H9 (cell line): ENCODE measurements around the gene SPATS1. TPM values are rescaled to one million over a fixed set of nuclear protein-coding genes. Genes with fewer than 3 reads are reported as not detected.
"Not testable (repeated sequence)": the region's sequence is repeated elsewhere in the genome, so short reads cannot be mapped to it uniquely, and the experiment has no call there.

Experiments
- DNase-seq: peaks from one replicate; pipeline ENCODE4 v3.0.0-alpha.2; 2017
- H2AFZ ChIP-seq: one replicate; pipeline ENCODE4 v1.6.1; 2013; ENCODE audit warnings: mild to moderate bottlenecking, low read length, control low read depth, moderate library complexity
- H2AK5ac ChIP-seq: 2 replicates; pipeline ENCODE4 v1.6.1; 2013; ENCODE audit warnings: low read length, control low read depth, mixed read lengths; ENCODE audit not compliant: insufficient read length
- H2BK120ac ChIP-seq: one replicate; pipeline ENCODE4 v1.6.1; 2013; ENCODE audit warnings: low read depth, mild to moderate bottlenecking, low read length, control low read depth, inconsistent platforms; ENCODE audit not compliant: poor library complexity, severe bottlenecking
- H2BK12ac ChIP-seq: 2 replicates; pipeline ENCODE4 v1.6.1; 2013; ENCODE audit warnings: low read length, control low read depth, mixed read lengths, low read depth; ENCODE audit not compliant: insufficient read length
- H2BK15ac ChIP-seq: 2 replicates; pipeline ENCODE4 v1.6.1; 2013; ENCODE audit warnings: low read depth, low read length, control low read depth
- H2BK20ac ChIP-seq: one replicate; pipeline ENCODE4 v1.6.1; 2013; ENCODE audit warnings: low read depth, mild to moderate bottlenecking, low read length, control low read depth, inconsistent platforms; ENCODE audit not compliant: poor library complexity, severe bottlenecking
- H2BK5ac ChIP-seq: 2 replicates; pipeline ENCODE4 v1.6.1; 2013; ENCODE audit warnings: low read length, control low read depth, mixed read lengths; ENCODE audit not compliant: insufficient read length
- H3K14ac ChIP-seq: 2 replicates; pipeline ENCODE4 v1.6.1; 2013; ENCODE audit warnings: low read length, control low read depth; ENCODE audit not compliant: insufficient read depth
- H3K18ac ChIP-seq: 2 replicates; pipeline ENCODE4 v1.6.1; 2013; ENCODE audit warnings: low read depth, mild to moderate bottlenecking, mixed read lengths, low read length, control low read depth; ENCODE audit not compliant: insufficient read length
- H3K23ac ChIP-seq: 2 replicates; pipeline ENCODE4 v1.6.1; 2013; ENCODE audit warnings: low read length, control low read depth, mixed read lengths, low read depth; ENCODE audit not compliant: insufficient read length
- H3K23me2 ChIP-seq: 2 replicates; pipeline ENCODE4 v1.6.1; 2013; ENCODE audit warnings: low read depth, mild to moderate bottlenecking, mixed read lengths, low read length, control low read depth; ENCODE audit not compliant: insufficient read length, poor library complexity, severe bottlenecking
- H3K27ac ChIP-seq: 2 replicates; pipeline ENCODE4 v1.5.1; 2013; ENCODE audit warnings: low read length, control low read depth, mixed read lengths, low read depth; ENCODE audit not compliant: insufficient read length
- H3K27me3 ChIP-seq: 2 replicates; pipeline ENCODE4 v1.6.1; 2013; ENCODE audit warnings: low read length, control low read depth, inconsistent platforms; ENCODE audit not compliant: insufficient read depth
- H3K4ac ChIP-seq: 2 replicates; pipeline ENCODE4 v1.6.1; 2013; ENCODE audit warnings: low read depth, mild to moderate bottlenecking, control low read depth, inconsistent platforms, low read length, moderate library complexity
- H3K4me1 ChIP-seq: 2 replicates; pipeline ENCODE4 v1.6.1; 2013; ENCODE audit warnings: low read length, control low read depth, inconsistent platforms; ENCODE audit not compliant: insufficient read depth
- H3K4me2 ChIP-seq: 2 replicates; pipeline ENCODE4 v1.6.1; 2013; ENCODE audit warnings: low read length, control low read depth, mixed read lengths; ENCODE audit not compliant: insufficient read length, insufficient read depth
- H3K56ac ChIP-seq: 2 replicates; pipeline ENCODE4 v1.6.1; 2013; ENCODE audit warnings: low read depth, mild to moderate bottlenecking, mixed read lengths, low read length, control low read depth; ENCODE audit not compliant: insufficient read length
- H3K79me1 ChIP-seq: 2 replicates; pipeline ENCODE4 v1.6.1; 2013; ENCODE audit warnings: low read depth, mild to moderate bottlenecking, moderate library complexity, low read length, control low read depth, inconsistent platforms; ENCODE audit not compliant: insufficient read depth, poor library complexity, severe bottlenecking
- H3K79me2 ChIP-seq: 2 replicates; pipeline ENCODE4 v1.6.1; 2013; ENCODE audit warnings: low read length, control low read depth, inconsistent platforms; ENCODE audit not compliant: insufficient read depth
- H3K9ac ChIP-seq: 2 replicates; pipeline ENCODE4 v1.6.1; 2013; ENCODE audit warnings: low read length, control low read depth, mixed read lengths; ENCODE audit not compliant: insufficient read length; ENCODE audit errors: extremely low read depth
- H3K9me3 ChIP-seq: one replicate; pipeline ENCODE4 v1.6.1; 2013; ENCODE audit warnings: low read depth, low read length, inconsistent platforms; ENCODE audit not compliant: control insufficient read depth
- H3T11ph ChIP-seq: one replicate; pipeline ENCODE4 v1.6.1; 2013; ENCODE audit warnings: mild to moderate bottlenecking, low read length, control low read depth, inconsistent platforms
- H4K20me1 ChIP-seq: one replicate; pipeline ENCODE4 v1.6.1; 2013; ENCODE audit not compliant: control insufficient read depth, insufficient read length, insufficient read depth
- H4K5ac ChIP-seq: 2 replicates; pipeline ENCODE4 v1.6.1; 2013; ENCODE audit warnings: low read depth, mild to moderate bottlenecking, mixed read lengths, low read length, control low read depth; ENCODE audit not compliant: insufficient read length
- H4K8ac ChIP-seq: replicated peaks from 2 replicates; pipeline ENCODE4 v1.6.1; 2013; ENCODE audit warnings: low read length, control low read depth, mixed read lengths, low read depth; ENCODE audit not compliant: insufficient read length
- H4K91ac ChIP-seq: 2 replicates; pipeline ENCODE4 v1.6.1; 2013; ENCODE audit warnings: low read depth, mild to moderate bottlenecking, moderate library complexity, mixed read lengths, low read length, control low read depth; ENCODE audit not compliant: insufficient read length
- H3K27ac Mint-ChIP-seq, 3 experiments: 2 replicates in 2 of 3; 3 replicates in 1 of 3; pipeline ENCODE4 v1.8.0; 2020 to 2021; ENCODE audit warnings: mixed read lengths in 3 of 3, mild to moderate bottlenecking in 1 of 3, moderate library complexity in 1 of 3
- H3K27me3 Mint-ChIP-seq: 2 replicates; pipeline ENCODE4 v1.8.0; 2021; ENCODE audit warnings: low read depth, mild to moderate bottlenecking, moderate library complexity, mixed read lengths
- H3K36me3 Mint-ChIP-seq, 3 experiments: 2 replicates in 2 of 3; 3 replicates in 1 of 3; pipeline ENCODE4 v1.8.0; 2020 to 2021; ENCODE audit warnings: low read depth in 3 of 3, mixed read lengths in 3 of 3; ENCODE audit not compliant: insufficient read depth in 1 of 3
- H3K4me1 Mint-ChIP-seq, 2 experiments: 2 replicates each; pipeline ENCODE4 v1.8.0; 2020; ENCODE audit warnings: mixed read lengths in 2 of 2
- H3K4me3 Mint-ChIP-seq, 2 experiments: 2 replicates in 1 of 2; 3 replicates in 1 of 2; pipeline ENCODE4 v1.8.0; 2020 to 2021; ENCODE audit warnings: mild to moderate bottlenecking in 2 of 2, mixed read lengths in 2 of 2, moderate library complexity in 1 of 2
- H3K9me3 Mint-ChIP-seq, 2 experiments: 2 replicates in 1 of 2; 3 replicates in 1 of 2; pipeline ENCODE4 v1.8.0; 2020; ENCODE audit warnings: mild to moderate bottlenecking in 2 of 2, mixed read lengths in 2 of 2, moderate library complexity in 1 of 2
- WGBS: extraction: QIAGEN DNeasy Blood & Tissue Kit; methylation state at CpG from one replicate; pipeline ENCODE4 v1.1.7; 2013; ENCODE audit warnings: missing lambda C conversion rate, low lambda C conversion rate, mixed read lengths; ENCODE audit not compliant: insufficient read length; ENCODE audit errors: extremely low coverage; 5-methylcytosine and 5-hydroxymethylcytosine counted together
- total RNA-seq: library from RNA; stranded (reverse); gene quantifications from 2 replicates; pipeline ENCODE4 v1.2.1, GENCODE V29; 2021
- TF ChIP-seq, protein P1 (sequence below): fragments of 200-600 bp; sonication (generic); conservative IDR thresholded peaks from 3 replicates; pipeline ENCODE4 v1.8.0; 2021; ENCODE audit warnings: antibody characterized with exemption, mild to moderate bottlenecking

Gene SPATS1
- total RNA-seq, 1 experiment from 2014 or later, result not detected

DNA sequence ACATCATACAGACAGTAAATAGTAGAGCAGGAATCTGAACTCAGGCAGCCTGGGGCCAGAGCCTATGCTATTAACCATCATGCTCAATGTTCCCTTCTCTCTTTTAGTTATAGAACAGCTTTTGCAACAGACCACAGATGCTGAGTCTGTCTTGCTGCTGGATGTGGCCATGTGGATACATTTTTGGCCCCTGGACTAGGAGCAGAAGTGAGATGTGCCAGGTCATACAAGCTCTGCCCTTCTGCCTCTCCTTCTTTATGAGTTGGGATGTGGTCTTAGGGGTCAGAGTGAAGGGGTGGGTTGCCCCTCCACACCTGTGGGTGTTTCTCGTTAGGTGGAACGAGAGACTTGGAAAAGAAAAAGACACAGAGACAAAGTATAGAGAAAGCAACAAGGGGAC is 14.7 kb upstream of the SPATS1 start:
- Mint-ChIP-seq H3K27ac (peak overlapping the region in 2 of 3 experiments; percentile 24 to 32; a peak in 2 of 7 replicates), H3K4me3 (peak overlapping the region in 1 of 2 experiments; percentile 54; a peak in 3 of 5 replicates), H3K4me1 (peaks cover 21 to 28% of the 10 kb centered on the region in 2 experiments), H3K27me3 (peaks cover 13% of the 10 kb centered on the region), H3K9me3 (no peaks in the 10 kb centered on the region; a peak in 1 of 5 replicates), H3K36me3 (no peaks in the 10 kb centered on the region)
- Histone ChIP-seq H2AFZ (no peak overlapping the region), H3K9ac (no peak overlapping the region), H4K20me1 (no peaks in the 10 kb centered on the region), H3K56ac (no peak overlapping the region), H3K23ac (no peak overlapping the region), H3K4me1 (no peaks in the 10 kb centered on the region; the same call in 1 of the 2 replicates), H2BK120ac (no peak overlapping the region), H2BK15ac (no peak overlapping the region), H2BK20ac (no peak overlapping the region), H2BK5ac (no peak overlapping the region), H3K4ac (no peak overlapping the region), H3K23me2 (peaks cover 2% of the 10 kb centered on the region), H4K8ac (no peak overlapping the region), H3K79me1 (no peaks in the 10 kb centered on the region), H3K79me2 (no peaks in the 10 kb centered on the region), H3K4me2 (no peak overlapping the region), H3K27me3 (0 out of 2 replicates have a peak, but pooled peaks cover 3% of the 10 kb centered on the region), H4K91ac (no peak overlapping the region), H3K14ac (no peak overlapping the region), H3K9me3 (no peaks in the 10 kb centered on the region), H2BK12ac (no peak overlapping the region), H2AK5ac (no peak overlapping the region), H3T11ph (no peak overlapping the region), H3K27ac (no peak overlapping the region), H4K5ac (no peak overlapping the region), H3K18ac (no peak overlapping the region)
- WGBS, result no CpG with 5 or more reads among the region's 2 CpGs
- no peak for DNase-seq
- TF ChIP-seq, protein P1, sequence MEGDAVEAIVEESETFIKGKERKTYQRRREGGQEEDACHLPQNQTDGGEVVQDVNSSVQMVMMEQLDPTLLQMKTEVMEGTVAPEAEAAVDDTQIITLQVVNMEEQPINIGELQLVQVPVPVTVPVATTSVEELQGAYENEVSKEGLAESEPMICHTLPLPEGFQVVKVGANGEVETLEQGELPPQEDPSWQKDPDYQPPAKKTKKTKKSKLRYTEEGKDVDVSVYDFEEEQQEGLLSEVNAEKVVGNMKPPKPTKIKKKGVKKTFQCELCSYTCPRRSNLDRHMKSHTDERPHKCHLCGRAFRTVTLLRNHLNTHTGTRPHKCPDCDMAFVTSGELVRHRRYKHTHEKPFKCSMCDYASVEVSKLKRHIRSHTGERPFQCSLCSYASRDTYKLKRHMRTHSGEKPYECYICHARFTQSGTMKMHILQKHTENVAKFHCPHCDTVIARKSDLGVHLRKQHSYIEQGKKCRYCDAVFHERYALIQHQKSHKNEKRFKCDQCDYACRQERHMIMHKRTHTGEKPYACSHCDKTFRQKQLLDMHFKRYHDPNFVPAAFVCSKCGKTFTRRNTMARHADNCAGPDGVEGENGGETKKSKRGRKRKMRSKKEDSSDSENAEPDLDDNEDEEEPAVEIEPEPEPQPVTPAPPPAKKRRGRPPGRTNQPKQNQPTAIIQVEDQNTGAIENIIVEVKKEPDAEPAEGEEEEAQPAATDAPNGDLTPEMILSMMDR, result no peak

DNA sequence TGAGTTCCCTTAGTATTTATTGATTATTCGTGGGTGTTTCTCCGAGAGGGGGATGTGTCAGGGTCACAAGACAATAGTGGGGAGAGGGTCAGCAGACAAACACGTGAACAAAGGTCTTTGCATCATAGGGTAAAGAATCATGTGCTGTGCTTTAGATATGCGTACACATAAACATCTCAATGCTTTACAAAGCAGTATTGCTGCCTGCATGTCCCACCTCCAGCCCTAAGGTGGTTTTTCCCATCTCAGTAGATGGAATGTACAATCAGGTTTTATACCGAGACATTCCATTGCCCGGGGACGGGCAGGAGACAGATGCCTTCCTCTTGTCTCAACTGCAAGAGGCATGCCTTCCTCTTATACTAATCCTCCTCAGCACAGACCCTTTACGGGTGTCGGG is 14.2 kb upstream of the SPATS1 start:
- not testable (repeated sequence) for H3K23me2 ChIP-seq, H3K79me1 ChIP-seq, H2AFZ ChIP-seq, H4K8ac ChIP-seq, H4K20me1 ChIP-seq, H3K4ac ChIP-seq, H3K23ac ChIP-seq, H3K36me3 Mint-ChIP-seq, H3K27me3 ChIP-seq, H3K79me2 ChIP-seq, H3K9me3 Mint-ChIP-seq, H3K9ac ChIP-seq, H2BK15ac ChIP-seq, H3K4me2 ChIP-seq, H3K27ac ChIP-seq, H2BK20ac ChIP-seq, H2BK12ac ChIP-seq, H2BK120ac ChIP-seq, H2BK5ac ChIP-seq, H4K91ac ChIP-seq, H2AK5ac ChIP-seq, H3K14ac ChIP-seq, H3K4me1 ChIP-seq, DNase-seq, H3K18ac ChIP-seq, H4K5ac ChIP-seq, H3K9me3 ChIP-seq, H3K56ac ChIP-seq, H3T11ph ChIP-seq
- peaks cover 21 to 28% of the 10 kb centered on the region in 2 experiments for H3K4me1 Mint-ChIP-seq
- H3K27me3 Mint-ChIP-seq, result peaks cover 13% of the 10 kb centered on the region
- peak overlapping the region; percentile 35 to 54; a peak in 3 of 5 replicates for H3K4me3 Mint-ChIP-seq
- peak overlapping the region in 2 of 3 experiments; percentile 24 to 32; a peak in 2 of 7 replicates for H3K27ac Mint-ChIP-seq
- no CpG with 5 or more reads among the region's 9 CpGs for WGBS
